Brain microvascular endothelial cell (primary cell): Measurements from ENCODE around the gene VSIG10L.

Experiments
- DNase-seq: peaks from one replicate; pipeline ENCODE4 v3.0.0-alpha.2; 2020
- H3K27ac ChIP-seq: fragments of 250-450 bp; sonication (Bioruptor Pico); 2 replicates; pipeline ENCODE4 v1.5.1; 2020; ENCODE audit warnings: mild to moderate bottlenecking, moderate library complexity
- H3K27me3 ChIP-seq: fragments of 250-450 bp; sonication (Bioruptor Pico); replicated peaks from 2 replicates; pipeline ENCODE4 v1.5.1; 2020; ENCODE audit warnings: mild to moderate bottlenecking
- H3K36me3 ChIP-seq: fragments of 250-450 bp; sonication (Bioruptor Pico); replicated peaks from 2 replicates; pipeline ENCODE4 v1.5.1; 2020; ENCODE audit warnings: mild to moderate bottlenecking
- H3K4me3 ChIP-seq: 2 replicates; pipeline ENCODE4 v1.5.1; 2011; ENCODE audit warnings: low read depth, mild to moderate bottlenecking, control low read depth, low read length, moderate library complexity
- CTCF ChIP-seq: IDR thresholded peaks from 2 replicates; pipeline ENCODE4 v1.5.1; 2011; ENCODE audit warnings: low read depth, mild to moderate bottlenecking, moderate library complexity, low read length, control low read depth, inconsistent platforms; ENCODE audit errors: missing control alignments
- in situ Hi-C: cut with HindIII; loops from 2 replicates; pipeline ENCODE4 v1.10.0; 2017; ENCODE audit warnings: low sequenced_read_pairs, low pct_ligation_motif_present

The VSIG10L gene

GRCh38 chr19:51305479-51305878 is 36.5 kb downstream of the VSIG10L start:
- H3K27ac ChIP-seq, result no peak overlapping the region
- no peaks in the 10 kb centered on the region for H3K27me3 ChIP-seq
- in situ Hi-C loops, result no loop called here
- no peak for DNase-seq
- H3K4me3 ChIP-seq, result no peak overlapping the region
- no peak for TF ChIP-seq CTCF
- no peaks in the 10 kb centered on the region for H3K36me3 ChIP-seq

- H3K4me3 ChIP-seq, result no peak overlapping the region
- no peaks in the 10 kb centered on the region for H3K36me3 ChIP-seq
- no peak for TF ChIP-seq CTCF
- no peak for DNase-seq
- in situ Hi-C loops, result no loop called here
- no peak overlapping the region for H3K27ac ChIP-seq
- no peaks in the 10 kb centered on the region for H3K27me3 ChIP-seq
Measured at GRCh38 chr19:51301266-51301665, 40.7 kb downstream of the VSIG10L start.

- Histone ChIP-seq H3K4me3 (no peak overlapping the region), H3K27me3 (no peaks in the 10 kb centered on the region), H3K27ac (no peak overlapping the region), H3K36me3 (no peaks in the 10 kb centered on the region)
- no peak for DNase-seq
- in situ Hi-C loops, result no loop called here
- no peak for TF ChIP-seq CTCF
Measured at GRCh38 chr19:51297406-51297805, 44.5 kb downstream of the VSIG10L start.

- no peaks in the 10 kb centered on the region for H3K27me3 ChIP-seq
- in situ Hi-C loops, result no loop called here
Measured at GRCh38 chr19:51296336-51297093, 45.4 kb downstream of the VSIG10L start.

GRCh38 chr19:51295382-51296126 is 46.4 kb downstream of the VSIG10L start:
- in situ Hi-C loops, result no loop called here
- H3K27ac ChIP-seq, result no peak overlapping the region
- DNase-seq, result no peak
- no peaks in the 10 kb centered on the region for H3K36me3 ChIP-seq
- TF ChIP-seq CTCF, result no peak
- H3K27me3 ChIP-seq, result no peaks in the 10 kb centered on the region
- no peak overlapping the region for H3K4me3 ChIP-seq

More at GRCh38 chr19:51296336-51297093, 45.4 kb downstream of the VSIG10L start:
- H3K4me3 ChIP-seq, result no peak overlapping the region
- no peaks in the 10 kb centered on the region for H3K36me3 ChIP-seq
- TF ChIP-seq CTCF, result no peak
- H3K27ac ChIP-seq, result no peak overlapping the region
- DNase-seq, result no peak
